Activated T-cell treated with anti-CD3 and anti-CD28 coated beads, Interleukin-2, amount 50 U/mL, for 4 hours (primary cell): Measurements from ENCODE around the gene SUPT20HL1. TPM values are rescaled to one million over a fixed set of nuclear protein-coding genes. Genes with fewer than 3 reads are reported as not detected.

ENCODE experiments used
- ATAC-seq, 2 donors: fragments of 200-7000 bp; cut with Tn5 transposase; one replicate each; pipeline ENCODE4 v1.10.0; 2021
- DNase-seq: peaks from one replicate; pipeline ENCODE4 v3.0.0-alpha.2; 2020
- H3K27me3 Mint-ChIP-seq: one replicate; pipeline ENCODE4 v1.8.0; 2021; ENCODE audit warnings: low read depth, mixed read lengths
- H3K36me3 Mint-ChIP-seq: one replicate; pipeline ENCODE4 v1.8.0; 2022; ENCODE audit warnings: mixed read lengths; ENCODE audit not compliant: insufficient read depth
- H3K4me1 Mint-ChIP-seq: one replicate; pipeline ENCODE4 v1.8.0; 2021; ENCODE audit warnings: low read depth, mixed read lengths
- H3K4me3 Mint-ChIP-seq: one replicate; pipeline ENCODE4 v1.8.0; 2021; ENCODE audit warnings: mild to moderate bottlenecking, moderate library complexity, mixed read lengths
- H3K9me3 Mint-ChIP-seq: one replicate; pipeline ENCODE4 v1.8.0; 2021; ENCODE audit warnings: mixed read lengths
- total RNA-seq, 3 donors: library from RNA; stranded (reverse); gene quantifications; one replicate each; pipeline ENCODE4 v1.2.1, GENCODE V29; 2021

Gene SUPT20HL1
- total RNA-seq, 3 donors from 2014 or later, result not detected

DNA sequence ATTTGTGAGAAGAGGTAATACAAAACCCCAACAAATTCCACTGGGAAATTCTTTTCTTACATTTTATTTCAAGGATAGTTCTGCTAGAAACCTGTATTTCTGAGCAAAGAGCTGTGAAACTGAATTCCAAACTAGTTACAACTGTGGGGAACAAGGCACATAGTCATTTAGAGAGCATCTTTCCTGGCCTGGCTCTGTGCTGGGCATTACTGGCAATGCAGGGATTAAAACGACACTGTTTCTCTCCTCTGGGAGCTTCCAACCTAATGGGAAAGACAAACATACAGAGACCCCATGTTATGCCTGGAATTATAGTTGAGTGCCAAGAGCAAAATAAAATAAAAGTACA, 36.5 kb downstream of the SUPT20HL1 start:
- ATAC-seq, result no peak
- Mint-ChIP-seq H3K9me3 (no peaks in the 10 kb centered on the region), H3K4me3 (no peak overlapping the region), H3K27me3 (peaks cover 3% of the 10 kb centered on the region), H3K4me1 (no peaks in the 10 kb centered on the region), H3K36me3 (no peaks in the 10 kb centered on the region)
- no peak for DNase-seq

DNA sequence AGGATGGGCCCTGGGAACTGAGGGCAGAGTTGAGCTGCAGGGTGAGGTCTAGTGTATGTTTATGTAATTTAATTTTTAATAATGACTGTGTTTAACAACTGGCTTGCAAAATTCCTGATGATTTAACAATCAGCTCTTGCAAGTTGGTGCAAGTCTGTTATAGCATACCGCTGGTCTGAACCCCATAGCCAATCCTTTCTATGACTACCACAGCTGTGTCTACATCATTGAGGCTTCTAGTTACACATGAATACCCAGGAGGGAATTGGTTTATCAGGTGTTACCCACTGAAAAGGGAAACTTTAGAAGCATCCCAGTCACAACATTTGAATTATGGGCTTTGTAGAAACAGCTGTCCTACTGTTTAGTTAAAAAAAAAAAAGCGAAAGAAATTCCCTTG, 38.3 kb downstream of the SUPT20HL1 start:
- no peak overlapping the region for H3K4me3 Mint-ChIP-seq
- no peaks in the 10 kb centered on the region for H3K4me1 Mint-ChIP-seq
- no peaks in the 10 kb centered on the region for H3K9me3 Mint-ChIP-seq
- no peaks in the 10 kb centered on the region for H3K36me3 Mint-ChIP-seq
- H3K27me3 Mint-ChIP-seq, result peaks cover 3% of the 10 kb centered on the region
- DNase-seq (no peak), ATAC-seq (no peak)

DNA sequence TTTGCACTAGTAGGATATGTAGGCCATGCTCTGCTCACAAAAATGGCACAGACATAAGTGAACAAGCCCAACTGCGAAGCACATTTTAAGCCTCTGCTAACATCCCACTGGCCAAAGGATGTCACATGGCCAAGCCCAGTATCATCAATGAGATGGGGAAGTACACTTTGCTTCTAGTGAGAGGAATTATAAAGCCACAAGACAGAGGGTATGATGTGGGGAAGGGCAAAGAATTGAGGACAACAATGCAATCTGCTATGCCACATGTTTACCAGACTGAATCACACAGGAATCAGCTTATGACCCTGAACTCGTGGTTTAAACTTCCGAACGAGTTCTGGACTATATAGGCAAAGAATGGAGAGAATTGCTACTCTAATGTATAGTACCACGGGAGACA, 39.1 kb downstream of the SUPT20HL1 start:
- no peaks in the 10 kb centered on the region for H3K9me3 Mint-ChIP-seq
- no peak for ATAC-seq
- DNase-seq, result no peak
- H3K36me3 Mint-ChIP-seq, result no peaks in the 10 kb centered on the region
- H3K4me1 Mint-ChIP-seq, result no peaks in the 10 kb centered on the region
- no peaks in the 10 kb centered on the region for H3K27me3 Mint-ChIP-seq
- H3K4me3 Mint-ChIP-seq, result no peak overlapping the region

DNA sequence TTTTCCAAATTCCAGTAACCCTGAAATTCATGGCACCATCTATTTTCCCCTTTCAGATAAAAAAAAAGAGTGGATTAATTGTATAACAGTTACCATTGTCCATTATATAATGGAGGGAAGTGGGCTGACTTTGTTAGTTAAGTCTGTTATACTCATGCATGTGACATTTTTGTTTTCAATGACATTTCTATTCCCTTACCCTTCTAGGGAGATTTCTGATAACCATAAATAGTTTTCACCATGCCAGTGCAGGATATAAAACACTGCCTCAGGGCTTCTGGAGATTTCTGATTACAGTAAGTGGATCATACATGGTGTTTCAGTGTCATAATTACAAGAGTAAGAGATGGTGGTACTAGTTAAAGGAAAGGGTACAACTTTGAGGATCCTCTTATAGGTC, 45.5 kb downstream of the SUPT20HL1 start:
- ATAC-seq, result no peak

More for the DNA sequence above, 45.5 kb downstream of the SUPT20HL1 start:
- Mint-ChIP-seq H3K27me3 (no peaks in the 10 kb centered on the region), H3K4me1 (no peaks in the 10 kb centered on the region), H3K9me3 (no peaks in the 10 kb centered on the region), H3K36me3 (no peaks in the 10 kb centered on the region), H3K4me3 (no peak overlapping the region)
- no peak for DNase-seq

Other genes starting within 250 kb of the SUPT20HL1 start
- gene ZFX, start 210.9 kb upstream of the SUPT20HL1 start, total RNA-seq, result 10 to 100 TPM; 36.6 to 66.5 (median 37.9) TPM
- gene SUPT20HL2, start 46.6 kb upstream of the SUPT20HL1 start, total RNA-seq, result not detected
- gene PDK3, start 104.6 kb downstream of the SUPT20HL1 start, total RNA-seq, result 10 to 100 TPM; 12.5 to 13.3 (median 12.6) TPM